Sigmoid colon (tissue), 4 donors: ENCODE measurements around the gene DUSP22.

Experiments
- CTCF ChIP-seq, 4 experiments: fragments of 450-650 bp in 3 of 4; fragments of 200-600 bp in 1 of 4; IDR thresholded peaks; one replicate each; pipeline ENCODE4 v1.5.1; 2016 to 2019; ENCODE audit warnings: antibody characterized with exemption in 4 of 4, mild to moderate bottlenecking in 3 of 4, moderate library complexity in 2 of 4
- EP300 ChIP-seq, 4 donors: sonication (generic); formaldehyde crosslinking; IDR thresholded peaks; one replicate each; pipeline ENCODE4 v1.6.1; 2017; ENCODE audit warnings: antibody characterized with exemption in 4 of 4
- POLR2A ChIP-seq, 2 donors: fragments of 450-650 bp; IDR thresholded peaks; one replicate each; pipeline ENCODE4 v1.6.1; 2016; ENCODE audit warnings: antibody characterized with exemption in 2 of 2, mild to moderate bottlenecking in 2 of 2, moderate library complexity in 2 of 2
- POLR2AphosphoS5 ChIP-seq, 4 donors: sonication (generic); formaldehyde crosslinking; IDR thresholded peaks; one replicate each; pipeline ENCODE4 v1.6.1; 2017; ENCODE audit warnings: antibody characterized with exemption in 4 of 4

GRCh38 chr6:252775-253535, 39.3 kb upstream of the DUSP22 start:
- TF ChIP-seq CTCF (IDR thresholded peaks at IDR 0.05) (no peak), POLR2AphosphoS5 (IDR thresholded peaks at IDR 0.05) (no peak), POLR2A (IDR thresholded peaks at IDR 0.05) (no peak), EP300 (IDR thresholded peaks at IDR 0.05) (no peak)
